Measurements from ENCODE around the gene CCDC154.

The CCDC154 gene

GRCh38 chr16:1413684-1414531, 30.4 kb downstream of the CCDC154 start:
- Histone ChIP-seq H3K79me2 (peaks cover 5% of the 10 kb centered on the region), H3K9me3 (ENCODE audit: control insufficient read depth, low read length) (no peaks in the 10 kb centered on the region), H3K27me3 (ENCODE audit: control insufficient read depth, insufficient read depth, low read length) (no peaks in the 10 kb centered on the region), H3K4me3 (ENCODE audit: low read depth, low read length) (peak overlapping the region; percentile 66), H3K4me1 (no peaks in the 10 kb centered on the region), H3K27ac (no peak overlapping the region), H3K9ac (peak overlapping the region; percentile 76), H3K36me3 (ENCODE audit: control insufficient read depth, insufficient read depth, low read length) (no peaks in the 10 kb centered on the region), H2AFZ (peak overlapping the region; percentile 94), H3K4me2 (ENCODE audit: low read length) (peak overlapping the region; percentile 87)
- TF ChIP-seq CTCF (IDR thresholded peaks at IDR 0.05), result peak; percentile 39

- Histone ChIP-seq H3K9ac (no peak overlapping the region), H3K79me2 (peaks cover 8% of the 10 kb centered on the region), H3K4me2 (ENCODE audit: low read length) (no peak overlapping the region), H3K4me1 (no peaks in the 10 kb centered on the region), H3K4me3 (ENCODE audit: low read depth, low read length) (no peak overlapping the region), H3K9me3 (ENCODE audit: control insufficient read depth, low read length) (no peaks in the 10 kb centered on the region), H3K36me3 (ENCODE audit: control insufficient read depth, insufficient read depth, low read length) (no peaks in the 10 kb centered on the region), H3K27me3 (ENCODE audit: control insufficient read depth, insufficient read depth, low read length) (no peaks in the 10 kb centered on the region), H3K27ac (no peak overlapping the region), H2AFZ (no peak overlapping the region)
- no peak for TF ChIP-seq CTCF (IDR thresholded peaks at IDR 0.05)
Observed at GRCh38 chr16:1412847-1413246, 31.5 kb downstream of the CCDC154 start.

- Histone ChIP-seq H3K9ac (no peak overlapping the region), H3K27ac (no peak overlapping the region), H3K4me1 (no peaks in the 10 kb centered on the region), H3K27me3 (ENCODE audit: control insufficient read depth, insufficient read depth, low read length) (no peaks in the 10 kb centered on the region), H3K4me2 (ENCODE audit: low read length) (peak overlapping the region; percentile 69), H3K36me3 (ENCODE audit: control insufficient read depth, insufficient read depth, low read length) (no peaks in the 10 kb centered on the region), H3K4me3 (ENCODE audit: low read depth, low read length) (no peak overlapping the region), H3K79me2 (peaks cover 18% of the 10 kb centered on the region), H3K9me3 (ENCODE audit: control insufficient read depth, low read length) (no peaks in the 10 kb centered on the region), H2AFZ (no peak overlapping the region)
- no peak for TF ChIP-seq CTCF (IDR thresholded peaks at IDR 0.05)
Observed at GRCh38 chr16:1408171-1408837, 36.1 kb downstream of the CCDC154 start.

- Histone ChIP-seq H3K4me2 (ENCODE audit: low read length) (no peak overlapping the region), H3K27ac (no peak overlapping the region), H3K4me1 (no peaks in the 10 kb centered on the region), H3K4me3 (ENCODE audit: low read depth, low read length) (no peak overlapping the region), H3K9me3 (ENCODE audit: control insufficient read depth, low read length) (no peaks in the 10 kb centered on the region), H3K36me3 (ENCODE audit: control insufficient read depth, insufficient read depth, low read length) (no peaks in the 10 kb centered on the region), H2AFZ (no peak overlapping the region), H3K79me2 (peaks cover 18% of the 10 kb centered on the region), H3K9ac (no peak overlapping the region), H3K27me3 (ENCODE audit: control insufficient read depth, insufficient read depth, low read length) (no peaks in the 10 kb centered on the region)
- TF ChIP-seq CTCF (IDR thresholded peaks at IDR 0.05), result no peak
Observed at GRCh38 chr16:1407753-1408152, 36.6 kb downstream of the CCDC154 start.
